A549 (cell line): ENCODE results near the gene SLC25A39. TPM values are rescaled to one million over a fixed set of nuclear protein-coding genes. Genes with fewer than 3 reads are reported as not detected.
A peak's percentile ranks its signal among the peaks of the same experiment; 100 is the strongest.

ENCODE experiments used
- ATAC-seq, 2 experiments: fragments of 200-7000 bp in 1 of 2; fragments of >200 bp in 1 of 2; cut with Nextera tagmentation in 1 of 2; cut with Tn5 transposase in 1 of 2; 3 replicates each; pipeline versions ENCODE4 v1.8.0 to v1.9.1; 2018 to 2020; ENCODE audit warnings: mild to moderate bottlenecking in 1 of 2, moderate library complexity in 1 of 2
- CTCF ChIA-PET: fragments of 300-600 bp; sonication (Branson Sonifier 250); formaldehyde crosslinking; extraction: SDS; loops from one replicate; lab custom pipeline; 2021; ENCODE audit warnings: antibody characterized with exemption, inconsistent platforms; lab: Yijun Ruan, JAX
- POLR2A ChIA-PET: fragments of 350-600 bp; formaldehyde crosslinking; extraction: SDS; loops from one replicate; lab custom pipeline; 2021; ENCODE audit warnings: antibody characterized with exemption, inconsistent platforms; lab: Yijun Ruan, JAX
- DNase-seq, 2 experiments: peaks; one replicate each; pipeline versions ENCODE4 v3.0.0 to v3.0.0-alpha.2; 2011 to 2016; ENCODE audit warnings: low read depth in 1 of 2, low spot score in 1 of 2
- FAIRE-seq: peaks from 2 replicates; lab custom pipeline; 2011; peaks lifted over from hg19 to GRCh38; lab: Jason Lieb, UNC
- H3K27ac ChIP-seq, 2 experiments: fragments of >200 bp; sonication (Bioruptor Twin); formaldehyde crosslinking; 3 replicates each; pipeline ENCODE4 v1.5.1; 2016 to 2017
- H3K4me1 ChIP-seq: fragments of >200 bp; sonication (Bioruptor Twin); formaldehyde crosslinking; 3 replicates; pipeline ENCODE4 v1.6.1; 2016
- H3K4me2 ChIP-seq: fragments of >200 bp; sonication (Bioruptor Twin); formaldehyde crosslinking; 3 replicates; pipeline ENCODE4 v1.6.1; 2016
- H3K4me3 ChIP-seq: fragments of >200 bp; sonication (Bioruptor Twin); formaldehyde crosslinking; 3 replicates; pipeline ENCODE4 v1.5.1; 2016
- H3K9me3 ChIP-seq: fragments of >200 bp; sonication (Bioruptor Twin); formaldehyde crosslinking; 3 replicates; pipeline ENCODE4 v1.6.1; 2016
- ATOH8 ChIP-seq: fragments of 250-450 bp; sonication (Bioruptor Pico); IDR thresholded peaks from 2 replicates; pipeline ENCODE4 v1.5.0; 2020; ENCODE audit warnings: low read depth, mild to moderate bottlenecking, moderate library complexity
- BHLHE40 ChIP-seq: IDR thresholded peaks from 2 replicates; pipeline ENCODE4 v1.6.1; 2012; ENCODE audit warnings: low read depth, low read length, inconsistent platforms
- CBX8 ChIP-seq: fragments of 200-600 bp; sonication (generic); IDR thresholded peaks from 2 replicates; pipeline ENCODE4 v1.6.1; 2016
- CEBPB ChIP-seq, 2 experiments: fragments of >200 bp in 1 of 2; sonication (Bioruptor Twin) in 1 of 2; formaldehyde crosslinking in 1 of 2; IDR thresholded peaks; 2 replicates each; pipeline ENCODE4 v1.6.1; 2012 to 2016
- CHD2 ChIP-seq: fragments of 150-350 bp; IDR thresholded peaks from 2 replicates; pipeline ENCODE4 v1.6.1; 2014; ENCODE audit warnings: low read length; ENCODE audit not compliant: partially characterized antibody
- E2F6 ChIP-seq: IDR thresholded peaks from 2 replicates; pipeline ENCODE4 v1.6.1; 2012; ENCODE audit warnings: low read depth, borderline replicate concordance
- EHF ChIP-seq: fragments of 250-450 bp; sonication (Bioruptor Pico); IDR thresholded peaks from 2 replicates; pipeline ENCODE4 v1.5.0; 2020; ENCODE audit warnings: mild to moderate bottlenecking
- EHMT2 ChIP-seq: fragments of 200-600 bp; sonication (generic); IDR thresholded peaks from 2 replicates; pipeline ENCODE4 v1.6.1; 2016; ENCODE audit warnings: antibody characterized with exemption, low read depth, mild to moderate bottlenecking, moderate library complexity
- EP300 ChIP-seq, 2 experiments: fragments of >200 bp; sonication (Bioruptor Twin); formaldehyde crosslinking; IDR thresholded peaks; 2 replicates in 1 of 2; 3 replicates in 1 of 2; pipeline ENCODE4 v1.6.1; 2016 to 2017
- FOSB ChIP-seq: fragments of 250-450 bp; sonication (Bioruptor Pico); IDR thresholded peaks from 2 replicates; pipeline ENCODE4 v1.5.0; 2020; ENCODE audit warnings: mild to moderate bottlenecking, moderate library complexity
- FOXS1 ChIP-seq: fragments of 250-450 bp; sonication (Bioruptor Pico); IDR thresholded peaks from 2 replicates; pipeline ENCODE4 v1.5.0; 2020; ENCODE audit warnings: mild to moderate bottlenecking, moderate library complexity
- GATA3 ChIP-seq: IDR thresholded peaks from 2 replicates; pipeline ENCODE4 v1.6.1; 2012; ENCODE audit warnings: borderline replicate concordance
- HOXA7 ChIP-seq: fragments of 250-450 bp; sonication (Bioruptor Pico); IDR thresholded peaks from 2 replicates; pipeline ENCODE4 v1.5.0; 2020; ENCODE audit warnings: mild to moderate bottlenecking, moderate library complexity
- KDM1A ChIP-seq: fragments of 200-600 bp; sonication (generic); IDR thresholded peaks from 2 replicates; pipeline ENCODE4 v1.6.1; 2016; ENCODE audit warnings: low read depth, mild to moderate bottlenecking
- KDM5A ChIP-seq: fragments of 200-600 bp; sonication (generic); IDR thresholded peaks from 2 replicates; pipeline ENCODE4 v1.6.1; 2016; ENCODE audit warnings: antibody characterized with exemption, mild to moderate bottlenecking
- MAX ChIP-seq: IDR thresholded peaks from 2 replicates; pipeline ENCODE4 v1.6.1; 2012
- MYC ChIP-seq: IDR thresholded peaks from 2 replicates; pipeline ENCODE4 v1.6.1; 2012; ENCODE audit warnings: mild to moderate bottlenecking, inconsistent platforms, low read length, improper control_type of control experiment, borderline replicate concordance
- NR3C1 ChIP-seq: fragments of >200 bp; sonication (Bioruptor Twin); formaldehyde crosslinking; IDR thresholded peaks from 3 replicates; pipeline ENCODE4 v1.6.1; 2017
- PBX3 ChIP-seq: IDR thresholded peaks from 2 replicates; pipeline ENCODE4 v1.6.1; 2012
- POLR2A ChIP-seq: IDR thresholded peaks from 2 replicates; pipeline ENCODE4 v1.6.1; 2012; ENCODE audit warnings: mild to moderate bottlenecking, low read length
- POLR2AphosphoS2 ChIP-seq: conservative IDR thresholded peaks from 2 replicates; pipeline ENCODE4 v1.6.1; 2012; ENCODE audit warnings: low read length, improper control_type of control experiment, inconsistent platforms
- RFX5 ChIP-seq: fragments of 450-650 bp; IDR thresholded peaks from 2 replicates; pipeline ENCODE4 v1.7.1; 2014; ENCODE audit warnings: antibody characterized with exemption, mild to moderate bottlenecking, moderate library complexity
- RNF2 ChIP-seq: fragments of 200-600 bp; sonication (generic); IDR thresholded peaks from 2 replicates; pipeline ENCODE4 v1.6.1; 2016; ENCODE audit warnings: low read depth, mild to moderate bottlenecking, antibody characterized with exemption, moderate library complexity, borderline replicate concordance
- USF2 ChIP-seq: fragments of 450-650 bp; IDR thresholded peaks from 2 replicates; pipeline ENCODE4 v1.6.1; 2014; ENCODE audit warnings: antibody characterized with exemption
- WGBS: methylation state at CpG from one replicate; pipeline ENCODE4 v1.1.6; 2017; ENCODE audit errors: missing lambda C conversion rate; 5-methylcytosine and 5-hydroxymethylcytosine counted together
- polyA minus RNA-seq: library from RNA; depleted of rRNA, polyadenylated mRNA; stranded (reverse); fragments of >200 nt; gene quantifications from 2 replicates; pipeline ENCODE4 v1.2.3, GENCODE V29; 2011; rRNA and poly(A)+ RNA removed
- polyA plus RNA-seq, 4 experiments: library from polyadenylated mRNA; depleted of rRNA in 3 of 4; stranded (reverse); fragments of >200 nt; fragmentation: RNase III in 1 of 4; extraction: RNeasy Plus Mini Kit Qiagen cat#74134 plus additional on column Dnase treatment in 1 of 4; gene quantifications; 2 replicates in 3 of 4; 3 replicates in 1 of 4; pipeline ENCODE4 v1.2.3, GENCODE V29; 2011 to 2017
- TF ChIP-seq, protein P1 (sequence below): fragments of >200 bp; sonication (Bioruptor Twin); formaldehyde crosslinking; IDR thresholded peaks from 3 replicates; pipeline ENCODE4 v1.5.1; 2016
- TF ChIP-seq, protein P2 (sequence below): fragments of 200-600 bp; sonication (generic); IDR thresholded peaks from 2 replicates; pipeline ENCODE4 v1.6.1; 2016; ENCODE audit warnings: antibody characterized with exemption, mild to moderate bottlenecking, moderate library complexity
- TF ChIP-seq, protein P3 (sequence below): fragments of 150-350 bp; IDR thresholded peaks from 2 replicates; pipeline ENCODE4 v1.6.1; 2014; ENCODE audit warnings: low read depth, mild to moderate bottlenecking, low read length

The SLC25A39 gene, protein sequence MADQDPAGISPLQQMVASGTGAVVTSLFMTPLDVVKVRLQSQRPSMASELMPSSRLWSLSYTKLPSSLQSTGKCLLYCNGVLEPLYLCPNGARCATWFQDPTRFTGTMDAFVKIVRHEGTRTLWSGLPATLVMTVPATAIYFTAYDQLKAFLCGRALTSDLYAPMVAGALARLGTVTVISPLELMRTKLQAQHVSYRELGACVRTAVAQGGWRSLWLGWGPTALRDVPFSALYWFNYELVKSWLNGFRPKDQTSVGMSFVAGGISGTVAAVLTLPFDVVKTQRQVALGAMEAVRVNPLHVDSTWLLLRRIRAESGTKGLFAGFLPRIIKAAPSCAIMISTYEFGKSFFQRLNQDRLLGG
- 80.9 and 90.1 TPM in 2 replicates for polyA plus RNA-seq (2011; rRNA removed)
- polyA plus RNA-seq (2012; cell fraction: cytosol; rRNA removed), result 288 and 335 TPM in 2 replicates
- polyA plus RNA-seq (2012; cell fraction: nucleus; rRNA removed), result 507 and 616 TPM in 2 replicates
- 147 to 154 TPM (median 150 TPM) in 3 replicates for polyA plus RNA-seq (2017; fragmentation: RNase III; extraction: RNeasy Plus Mini Kit Qiagen cat#74134 plus additional on column Dnase treatment)
- polyA minus RNA-seq, result 62.5 and 70.8 TPM in 2 replicates

- peak; percentile 76 to 97 for DNase-seq
- Histone ChIP-seq H3K4me1 (peaks cover 17% of the 10 kb centered on the region), H3K4me2 (peak within 1 kb of the TSS; percentile 85), H3K9me3 (no peaks in the 10 kb centered on the region), H3K27ac (peak within 1 kb of the TSS; percentile 93), H3K4me3 (peak within 1 kb of the TSS; percentile 98)
- ChIA-PET POLR2A (interaction anchor here (0.6 to 2.1 kb wide), 6 partner anchors 9 to 105 kb away, joined by 3 to 9 read pairs (median 4); partner anchors contain the start of gene UBTF), CTCF (interaction anchor here (0.7 to 14.1 kb wide), 10 partner anchors 8 to 138 kb away, joined by 3 to 159 read pairs (median 4); partner anchors contain the start of genes FAM171A2 and TMUB2)
- WGBS, result under 1% methylated on average over 36 of the region's 85 CpGs
- peak; percentile 63 to 79 for ATAC-seq
- FAIRE-seq, result no peak
- no peak for TF ChIP-seq FOXS1
- no peak for TF ChIP-seq CEBPB (IDR thresholded peaks at IDR 0.05)
- no peak; the same call in 1 of the 2 replicates for TF ChIP-seq GATA3
- no peak for TF ChIP-seq FOSB (CRISPR knock-in tag)
- TF ChIP-seq MAX, result no peak; the same call in 1 of the 2 replicates
- TF ChIP-seq RFX5, result no peak
- TF ChIP-seq KDM1A, result peak; percentile 90
- TF ChIP-seq HOXA7, result no peak
- no peak for TF ChIP-seq USF2
- TF ChIP-seq, protein P1, sequence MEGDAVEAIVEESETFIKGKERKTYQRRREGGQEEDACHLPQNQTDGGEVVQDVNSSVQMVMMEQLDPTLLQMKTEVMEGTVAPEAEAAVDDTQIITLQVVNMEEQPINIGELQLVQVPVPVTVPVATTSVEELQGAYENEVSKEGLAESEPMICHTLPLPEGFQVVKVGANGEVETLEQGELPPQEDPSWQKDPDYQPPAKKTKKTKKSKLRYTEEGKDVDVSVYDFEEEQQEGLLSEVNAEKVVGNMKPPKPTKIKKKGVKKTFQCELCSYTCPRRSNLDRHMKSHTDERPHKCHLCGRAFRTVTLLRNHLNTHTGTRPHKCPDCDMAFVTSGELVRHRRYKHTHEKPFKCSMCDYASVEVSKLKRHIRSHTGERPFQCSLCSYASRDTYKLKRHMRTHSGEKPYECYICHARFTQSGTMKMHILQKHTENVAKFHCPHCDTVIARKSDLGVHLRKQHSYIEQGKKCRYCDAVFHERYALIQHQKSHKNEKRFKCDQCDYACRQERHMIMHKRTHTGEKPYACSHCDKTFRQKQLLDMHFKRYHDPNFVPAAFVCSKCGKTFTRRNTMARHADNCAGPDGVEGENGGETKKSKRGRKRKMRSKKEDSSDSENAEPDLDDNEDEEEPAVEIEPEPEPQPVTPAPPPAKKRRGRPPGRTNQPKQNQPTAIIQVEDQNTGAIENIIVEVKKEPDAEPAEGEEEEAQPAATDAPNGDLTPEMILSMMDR, result no peak
- TF ChIP-seq PBX3, result peak; percentile 30; the same call in 1 of the 2 replicates
- TF ChIP-seq, protein P2, sequence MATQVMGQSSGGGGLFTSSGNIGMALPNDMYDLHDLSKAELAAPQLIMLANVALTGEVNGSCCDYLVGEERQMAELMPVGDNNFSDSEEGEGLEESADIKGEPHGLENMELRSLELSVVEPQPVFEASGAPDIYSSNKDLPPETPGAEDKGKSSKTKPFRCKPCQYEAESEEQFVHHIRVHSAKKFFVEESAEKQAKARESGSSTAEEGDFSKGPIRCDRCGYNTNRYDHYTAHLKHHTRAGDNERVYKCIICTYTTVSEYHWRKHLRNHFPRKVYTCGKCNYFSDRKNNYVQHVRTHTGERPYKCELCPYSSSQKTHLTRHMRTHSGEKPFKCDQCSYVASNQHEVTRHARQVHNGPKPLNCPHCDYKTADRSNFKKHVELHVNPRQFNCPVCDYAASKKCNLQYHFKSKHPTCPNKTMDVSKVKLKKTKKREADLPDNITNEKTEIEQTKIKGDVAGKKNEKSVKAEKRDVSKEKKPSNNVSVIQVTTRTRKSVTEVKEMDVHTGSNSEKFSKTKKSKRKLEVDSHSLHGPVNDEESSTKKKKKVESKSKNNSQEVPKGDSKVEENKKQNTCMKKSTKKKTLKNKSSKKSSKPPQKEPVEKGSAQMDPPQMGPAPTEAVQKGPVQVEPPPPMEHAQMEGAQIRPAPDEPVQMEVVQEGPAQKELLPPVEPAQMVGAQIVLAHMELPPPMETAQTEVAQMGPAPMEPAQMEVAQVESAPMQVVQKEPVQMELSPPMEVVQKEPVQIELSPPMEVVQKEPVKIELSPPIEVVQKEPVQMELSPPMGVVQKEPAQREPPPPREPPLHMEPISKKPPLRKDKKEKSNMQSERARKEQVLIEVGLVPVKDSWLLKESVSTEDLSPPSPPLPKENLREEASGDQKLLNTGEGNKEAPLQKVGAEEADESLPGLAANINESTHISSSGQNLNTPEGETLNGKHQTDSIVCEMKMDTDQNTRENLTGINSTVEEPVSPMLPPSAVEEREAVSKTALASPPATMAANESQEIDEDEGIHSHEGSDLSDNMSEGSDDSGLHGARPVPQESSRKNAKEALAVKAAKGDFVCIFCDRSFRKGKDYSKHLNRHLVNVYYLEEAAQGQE, result no peak
- TF ChIP-seq EP300 (IDR thresholded peaks at IDR 0.05), result no peak
- no peak for TF ChIP-seq KDM5A
- TF ChIP-seq EHF, result no peak
- TF ChIP-seq CBX8, result no peak
- no peak for TF ChIP-seq E2F6
- no peak for TF ChIP-seq BHLHE40
- TF ChIP-seq EHMT2, result no peak
- no peak; the same call in 1 of the 2 replicates for TF ChIP-seq RNF2
- TF ChIP-seq, protein P3, sequence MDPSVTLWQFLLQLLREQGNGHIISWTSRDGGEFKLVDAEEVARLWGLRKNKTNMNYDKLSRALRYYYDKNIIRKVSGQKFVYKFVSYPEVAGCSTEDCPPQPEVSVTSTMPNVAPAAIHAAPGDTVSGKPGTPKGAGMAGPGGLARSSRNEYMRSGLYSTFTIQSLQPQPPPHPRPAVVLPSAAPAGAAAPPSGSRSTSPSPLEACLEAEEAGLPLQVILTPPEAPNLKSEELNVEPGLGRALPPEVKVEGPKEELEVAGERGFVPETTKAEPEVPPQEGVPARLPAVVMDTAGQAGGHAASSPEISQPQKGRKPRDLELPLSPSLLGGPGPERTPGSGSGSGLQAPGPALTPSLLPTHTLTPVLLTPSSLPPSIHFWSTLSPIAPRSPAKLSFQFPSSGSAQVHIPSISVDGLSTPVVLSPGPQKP, result no peak
- TF ChIP-seq ATOH8, result no peak
- TF ChIP-seq POLR2A, result peak; percentile 67
- TF ChIP-seq NR3C1, result no peak
- no peak for TF ChIP-seq CHD2
- TF ChIP-seq MYC, result peak; percentile 82
- no peak for TF ChIP-seq POLR2AphosphoS2
These were observed at the start of gene SLC25A39 for GRCh38 chr17:44324571-44325275. Gene SLC25A39, minus strand, starts transcription at chr17:44324823. Its CDS starts 1,261 bp downstream, at chr17:44323562.
